Caco-2 (cell line): Measurements from ENCODE around the gene SLC6A18. TPM values are rescaled to one million over a fixed set of nuclear protein-coding genes. Genes with fewer than 3 reads are reported as not detected.

ENCODE experiments used
- BruUV-seq: library from RNA; stranded (reverse); fragments of 400-500 nt; replicated peaks from 2 replicates; lab custom pipeline; 2021; lab: Mats Ljungman, UMichigan
- CTCF ChIA-PET: fragments of 300-600 bp; sonication (Branson Sonifier 250); formaldehyde crosslinking; loops from one replicate; lab custom pipeline; 2022; ENCODE audit warnings: antibody characterized with exemption; lab: Charles Lee
- POLR2A ChIA-PET: fragments of 300-600 bp; sonication (Branson Sonifier 250); formaldehyde crosslinking; loops from one replicate; lab custom pipeline; 2022; ENCODE audit warnings: antibody characterized with exemption; lab: Charles Lee
- DNase-seq, 2 experiments: peaks; one replicate each; pipeline versions ENCODE4 v3.0.0 to v3.0.0-alpha.2; 2020 to 2022
- H3K27me3 ChIP-seq: replicated peaks from 2 replicates; pipeline ENCODE4 v1.6.0; 2011; ENCODE audit warnings: low read length; ENCODE audit not compliant: control insufficient read depth, insufficient read depth
- H3K36me3 ChIP-seq: 2 replicates; pipeline ENCODE4 v1.5.1; 2011; ENCODE audit warnings: low read length; ENCODE audit not compliant: control insufficient read depth, insufficient read depth
- H3K4me1 ChIP-seq: fragments of 250-450 bp; sonication (Bioruptor Pico); 2 replicates; pipeline ENCODE4 v1.5.1; 2020; ENCODE audit warnings: mild to moderate bottlenecking
- H3K4me3 ChIP-seq: 2 replicates; pipeline ENCODE4 v1.5.1; 2011; ENCODE audit warnings: low read depth, mild to moderate bottlenecking, control low read depth, low read length
- H3K9me3 ChIP-seq: fragments of 250-450 bp; sonication (Bioruptor Pico); 2 replicates; pipeline ENCODE4 v1.5.1; 2020; ENCODE audit warnings: mild to moderate bottlenecking, moderate library complexity
- H3K27ac Mint-ChIP-seq: one replicate; pipeline ENCODE4 v1.8.0; 2022; ENCODE audit warnings: mixed read lengths; ENCODE audit not compliant: unreplicated experiment
- H3K27me3 Mint-ChIP-seq: one replicate; pipeline ENCODE4 v1.8.0; 2022; ENCODE audit warnings: mixed read lengths; ENCODE audit not compliant: insufficient read depth, unreplicated experiment
- H3K36me3 Mint-ChIP-seq: one replicate; pipeline ENCODE4 v1.8.0; 2022; ENCODE audit warnings: mild to moderate bottlenecking, mixed read lengths; ENCODE audit not compliant: insufficient read depth, unreplicated experiment
- H3K4me1 Mint-ChIP-seq: one replicate; pipeline ENCODE4 v1.8.0; 2022; ENCODE audit warnings: low read depth, mixed read lengths; ENCODE audit not compliant: unreplicated experiment
- H3K4me3 Mint-ChIP-seq: one replicate; pipeline ENCODE4 v1.8.0; 2022; ENCODE audit warnings: mild to moderate bottlenecking, moderate library complexity, mixed read lengths; ENCODE audit not compliant: unreplicated experiment
- H3K9me3 Mint-ChIP-seq: one replicate; pipeline ENCODE4 v1.8.0; 2022; ENCODE audit warnings: mixed read lengths; ENCODE audit not compliant: unreplicated experiment
- CTCF ChIP-seq, 2 experiments: fragments of 200-600 bp in 1 of 2; IDR thresholded peaks; 1 replicate in 1 of 2; 2 replicates in 1 of 2; pipeline versions ENCODE4 v1.5.1 to v1.8.0; 2011 to 2022; ENCODE audit warnings: antibody characterized with exemption in 1 of 2, control low read depth in 1 of 2, inconsistent platforms in 1 of 2, low read depth in 1 of 2, low read length in 1 of 2, mild to moderate bottlenecking in 1 of 2, moderate library complexity in 1 of 2; ENCODE audit not compliant: insufficient read depth in 1 of 2, severe bottlenecking in 1 of 2, unreplicated experiment in 1 of 2
- intact Hi-C: fragments of 100-400 bp; cut with micrococcal nuclease; formaldehyde crosslinking; loops from one replicate; pipeline ENCODE4 v1.10.0; 2022; ENCODE audit not compliant: unreplicated experiment
- total RNA-seq: library from RNA; stranded (reverse); gene quantifications from 2 replicates; pipeline ENCODE4 v1.2.3, GENCODE V29; 2022

SLC6A18 gene
- total RNA-seq, 1 experiment from 2014 or later: not detected

GRCh38 chr5:1214936-1215220 lies 10.3 kb upstream of the SLC6A18 start:
- no peaks in the 10 kb centered on the region for H3K4me1 ChIP-seq
- H3K9me3 ChIP-seq: no peaks in the 10 kb centered on the region
- H3K9me3 Mint-ChIP-seq: no peaks in the 10 kb centered on the region
- no peaks in the 10 kb centered on the region for H3K36me3 ChIP-seq
- intact Hi-C loops: no loop called here
- ChIA-PET CTCF (no interaction called here), POLR2A (no interaction called here)
- no peaks in the 10 kb centered on the region for H3K27me3 Mint-ChIP-seq
- TF ChIP-seq CTCF (IDR thresholded peaks at IDR 0.05; ENCODE audit: insufficient read depth in 1 of 2, low read depth in 1 of 2, low read length in 1 of 2, severe bottlenecking in 1 of 2, unreplicated experiment in 1 of 2): no peak
- DNase-seq: no peak
- no peaks in the 10 kb centered on the region for H3K36me3 Mint-ChIP-seq
- H3K27ac Mint-ChIP-seq: no peak overlapping the region
- no peak overlapping the region for H3K4me3 ChIP-seq
- H3K4me1 Mint-ChIP-seq: no peaks in the 10 kb centered on the region
- BruUV-seq: no TSS peak
- no peak overlapping the region for H3K4me3 Mint-ChIP-seq
- no peaks in the 10 kb centered on the region for H3K27me3 ChIP-seq

- Histone ChIP-seq H3K27me3 (no peaks in the 10 kb centered on the region), H3K9me3 (no peaks in the 10 kb centered on the region), H3K4me3 (no peak overlapping the region), H3K4me1 (no peaks in the 10 kb centered on the region), H3K36me3 (no peaks in the 10 kb centered on the region)
- CTCF ChIA-PET: interaction anchor here (1.2 kb wide), 1 partner anchor 11 kb away, joined by 5 read pairs; no protein-coding TSS in a partner anchor
- no peaks in the 10 kb centered on the region for H3K4me1 Mint-ChIP-seq
- H3K9me3 Mint-ChIP-seq: no peaks in the 10 kb centered on the region
- no peaks in the 10 kb centered on the region for H3K27me3 Mint-ChIP-seq
- TF ChIP-seq CTCF (IDR thresholded peaks at IDR 0.05; ENCODE audit: insufficient read depth in 1 of 2, low read depth in 1 of 2, low read length in 1 of 2, severe bottlenecking in 1 of 2, unreplicated experiment in 1 of 2): no peak
- POLR2A ChIA-PET: no interaction called here
- H3K27ac Mint-ChIP-seq: no peak overlapping the region
- BruUV-seq: no TSS peak
- DNase-seq: no peak
- H3K36me3 Mint-ChIP-seq: no peaks in the 10 kb centered on the region
- intact Hi-C loops: no loop called here
- no peak overlapping the region for H3K4me3 Mint-ChIP-seq
Observed at GRCh38 chr5:1215320-1216096, 9.7 kb upstream of the SLC6A18 start.

- no peaks in the 10 kb centered on the region for H3K27me3 Mint-ChIP-seq
- no peak for TF ChIP-seq CTCF (IDR thresholded peaks at IDR 0.05; ENCODE audit: insufficient read depth in 1 of 2, low read depth in 1 of 2, low read length in 1 of 2, severe bottlenecking in 1 of 2, unreplicated experiment in 1 of 2)
- no peak overlapping the region for H3K27ac Mint-ChIP-seq
- no peak overlapping the region for H3K4me3 Mint-ChIP-seq
- no TSS peak for BruUV-seq
- ChIA-PET CTCF (interaction anchor here (1.2 kb wide), 1 partner anchor 12 kb away, joined by 5 read pairs; no protein-coding TSS in a partner anchor), POLR2A (no interaction called here)
- H3K9me3 ChIP-seq: no peaks in the 10 kb centered on the region
- H3K4me1 Mint-ChIP-seq: no peaks in the 10 kb centered on the region
- no peaks in the 10 kb centered on the region for H3K9me3 Mint-ChIP-seq
- no peaks in the 10 kb centered on the region for H3K36me3 ChIP-seq
- DNase-seq: no peak
- intact Hi-C loops: no loop called here
- no peak overlapping the region for H3K4me3 ChIP-seq
- H3K4me1 ChIP-seq: no peaks in the 10 kb centered on the region
- no peaks in the 10 kb centered on the region for H3K36me3 Mint-ChIP-seq
- no peaks in the 10 kb centered on the region for H3K27me3 ChIP-seq
Observed at GRCh38 chr5:1216211-1216917, 8.8 kb upstream of the SLC6A18 start.
